Gastrocnemius medialis (tissue), 4 donors: ENCODE data around the gene SLC44A2. TPM values are rescaled to one million over a fixed set of nuclear protein-coding genes. Genes with fewer than 3 reads are reported as not detected.

ENCODE experiments used
- ATAC-seq, 2 donors: fragments of 150-250 bp; one replicate each; pipeline ENCODE4 v1.9.1; 2016
- DNase-seq, 2 donors: peaks; one replicate each; pipeline ENCODE4 v3.0.0-alpha.2; 2019
- H3K27ac ChIP-seq, 4 donors: fragments of 200-600 bp; sonication (generic); 1 replicate in 1 of 4; 2 replicates in 3 of 4; pipeline ENCODE4 v1.5.1; 2016 to 2018; ENCODE audit warnings: mild to moderate bottlenecking in 2 of 4, moderate library complexity in 1 of 4
- H3K27me3 ChIP-seq, 3 donors: fragments of 200-600 bp; sonication (generic) in 2 of 3; 1 replicate in 1 of 3; 2 replicates in 2 of 3; pipeline versions ENCODE4 v1.5.1 to v1.6.0; 2016 to 2019; ENCODE audit warnings: mild to moderate bottlenecking in 1 of 3, moderate library complexity in 1 of 3
- H3K36me3 ChIP-seq, 2 donors: fragments of 200-600 bp; sonication (generic) in 1 of 2; one replicate each; pipeline ENCODE4 v1.5.1; 2017 to 2018
- H3K4me1 ChIP-seq, 2 donors: fragments of 200-600 bp; sonication (generic) in 1 of 2; one replicate each; pipeline ENCODE4 v1.5.1; 2016 to 2017; ENCODE audit warnings: mild to moderate bottlenecking in 2 of 2
- H3K4me3 ChIP-seq, 4 donors: fragments of 200-600 bp; sonication (generic) in 3 of 4; 1 replicate in 1 of 4; 2 replicates in 3 of 4; pipeline ENCODE4 v1.5.1; 2016 to 2019; ENCODE audit warnings: mild to moderate bottlenecking in 2 of 4
- H3K9me3 ChIP-seq, 3 donors: fragments of 200-600 bp; sonication (generic) in 2 of 3; 1 replicate in 1 of 3; 2 replicates in 2 of 3; pipeline ENCODE4 v1.5.1; 2016 to 2019
- POLR2A ChIP-seq, 2 donors: fragments of 450-650 bp; IDR thresholded peaks; one replicate each; pipeline ENCODE4 v1.6.1; 2017; ENCODE audit warnings: antibody characterized with exemption in 2 of 2, mild to moderate bottlenecking in 2 of 2, moderate library complexity in 2 of 2
- in situ Hi-C, 4 donors: fragments of 200-750 bp; cut with MboI; loops; one replicate each; pipeline versions ENCODE4 v1.15.0 to v1.8.0; 2017; ENCODE audit warnings: low sequenced_read_pairs in 4 of 4
- intact Hi-C: fragments of 100-400 bp; cut with DNase I; formaldehyde crosslinking; loops from one replicate; pipeline ENCODE4 v1.15.1; 2023; ENCODE audit warnings: low total_unique reads
- total RNA-seq, 4 donors: library from RNA; depleted of rRNA; stranded (reverse); fragments of >200 nt; gene quantifications; one replicate each; pipeline versions ENCODE4 v1.1.0 to v1.2.3, GENCODE V29; 2016
- TF ChIP-seq, protein P1 (sequence below), 5 experiments: fragments of 450-650 bp in 3 of 5; fragments of 200-600 bp in 2 of 5; sonication (generic) in 2 of 5; IDR thresholded peaks in 4 of 5; conservative IDR thresholded peaks in 1 of 5; 1 replicate in 4 of 5; 2 replicates in 1 of 5; pipeline ENCODE4 v1.5.1; 2016 to 2019; ENCODE audit warnings: antibody characterized with exemption in 5 of 5, mild to moderate bottlenecking in 3 of 5, moderate library complexity in 3 of 5

Gene SLC44A2
- total RNA-seq, 4 donors from 2014 or later: 51.1 to 168 (median 105) TPM

GRCh38 chr19:10593148-10593547, 32.2 kb upstream of the SLC44A2 start:
- Histone ChIP-seq H3K27me3 (peaks cover 0 to 12% (median 11%) of the 10 kb centered on the region in 3 donors), H3K4me1 (peaks cover 4 to 5% of the 10 kb centered on the region in 2 donors), H3K9me3 (no peaks in the 10 kb centered on the region), H3K27ac (no peak overlapping the region), H3K4me3 (no peak overlapping the region), H3K36me3 (no peaks in the 10 kb centered on the region)
- in situ Hi-C loops: no loop called here
- DNase-seq: no peak
- intact Hi-C loops: no loop called here
- TF ChIP-seq, protein P1, sequence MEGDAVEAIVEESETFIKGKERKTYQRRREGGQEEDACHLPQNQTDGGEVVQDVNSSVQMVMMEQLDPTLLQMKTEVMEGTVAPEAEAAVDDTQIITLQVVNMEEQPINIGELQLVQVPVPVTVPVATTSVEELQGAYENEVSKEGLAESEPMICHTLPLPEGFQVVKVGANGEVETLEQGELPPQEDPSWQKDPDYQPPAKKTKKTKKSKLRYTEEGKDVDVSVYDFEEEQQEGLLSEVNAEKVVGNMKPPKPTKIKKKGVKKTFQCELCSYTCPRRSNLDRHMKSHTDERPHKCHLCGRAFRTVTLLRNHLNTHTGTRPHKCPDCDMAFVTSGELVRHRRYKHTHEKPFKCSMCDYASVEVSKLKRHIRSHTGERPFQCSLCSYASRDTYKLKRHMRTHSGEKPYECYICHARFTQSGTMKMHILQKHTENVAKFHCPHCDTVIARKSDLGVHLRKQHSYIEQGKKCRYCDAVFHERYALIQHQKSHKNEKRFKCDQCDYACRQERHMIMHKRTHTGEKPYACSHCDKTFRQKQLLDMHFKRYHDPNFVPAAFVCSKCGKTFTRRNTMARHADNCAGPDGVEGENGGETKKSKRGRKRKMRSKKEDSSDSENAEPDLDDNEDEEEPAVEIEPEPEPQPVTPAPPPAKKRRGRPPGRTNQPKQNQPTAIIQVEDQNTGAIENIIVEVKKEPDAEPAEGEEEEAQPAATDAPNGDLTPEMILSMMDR (IDR thresholded peaks at IDR 0.05 in 4 of 5, conservative IDR thresholded peaks at IDR 0.05 in 1 of 5): no peak
- no peak for TF ChIP-seq POLR2A (IDR thresholded peaks at IDR 0.05)
- ATAC-seq: no peak

DNA sequence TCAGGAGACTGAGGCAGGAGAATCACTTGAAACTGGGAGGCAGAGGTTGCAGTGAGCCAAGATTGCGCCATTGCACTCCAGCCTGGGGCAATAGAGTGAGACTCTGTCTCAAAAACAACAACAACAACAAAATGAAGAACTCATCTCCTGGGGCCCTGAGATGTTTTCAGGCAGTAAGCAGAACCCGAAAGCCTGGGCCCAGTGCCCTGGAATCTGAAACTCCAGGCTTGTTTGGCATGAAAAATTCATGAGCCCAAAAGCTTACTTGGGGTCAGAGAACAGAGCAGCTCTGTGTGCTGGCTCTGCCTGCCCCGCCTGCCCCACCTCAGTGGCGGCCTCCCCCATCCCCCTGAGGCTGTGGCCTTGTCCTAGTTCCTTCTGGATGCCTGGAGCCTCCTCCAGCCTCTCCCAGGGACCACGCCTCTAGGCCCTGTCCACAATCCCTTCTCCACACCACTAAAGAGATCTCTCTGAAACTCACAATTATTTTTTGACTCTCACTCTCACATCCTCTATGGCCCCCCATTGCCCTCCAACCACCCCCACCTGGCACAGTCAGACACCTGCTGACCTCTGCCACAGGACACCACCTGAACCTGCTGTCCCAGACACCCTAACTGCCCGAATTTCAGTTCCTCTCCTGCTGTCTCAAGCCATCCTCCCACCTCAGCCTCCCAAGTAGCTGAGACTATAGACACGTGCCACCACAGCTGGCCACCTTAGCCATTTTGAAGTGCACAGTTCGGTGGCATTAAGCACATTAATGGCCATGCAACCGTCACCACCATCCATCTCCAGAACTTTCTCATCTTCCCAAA, 31.3 kb upstream of the SLC44A2 start:
- intact Hi-C loops: no loop called here

DNA sequence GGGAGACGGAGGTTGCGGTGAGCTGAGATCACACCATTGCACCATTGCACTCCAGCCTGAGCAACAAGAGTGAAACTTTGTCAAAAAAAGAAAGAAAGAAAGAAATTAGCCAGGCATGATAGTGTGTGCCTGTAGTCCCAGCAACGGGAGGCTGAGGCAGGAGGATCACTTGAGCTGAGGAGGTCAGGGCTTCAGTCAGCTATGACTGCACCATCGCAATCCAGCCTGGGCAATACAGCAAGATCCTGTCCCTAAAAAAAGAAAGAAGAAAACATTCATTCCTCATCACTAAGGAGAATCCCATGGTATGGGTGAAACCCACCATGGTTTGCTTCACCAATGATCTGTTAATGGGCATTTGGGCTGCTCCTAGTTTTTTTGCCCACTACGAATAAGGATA, 25.2 kb upstream of the SLC44A2 start:
- no peaks in the 10 kb centered on the region for H3K36me3 ChIP-seq
- no peaks in the 10 kb centered on the region for H3K27me3 ChIP-seq
- intact Hi-C loops (loop anchor here (5.0 kb wide), 1 partner anchor 42 kb away; no protein-coding TSS in a partner anchor), in situ Hi-C loops (no loop called here)
- H3K4me1 ChIP-seq: peaks cover 15 to 18% of the 10 kb centered on the region in 2 donors
- ATAC-seq (no peak), DNase-seq (no peak)
- no peak for TF ChIP-seq POLR2A (IDR thresholded peaks at IDR 0.05)
- TF ChIP-seq, protein P1 (IDR thresholded peaks at IDR 0.05 in 4 of 5, conservative IDR thresholded peaks at IDR 0.05 in 1 of 5): no peak
- no peak overlapping the region for H3K4me3 ChIP-seq
- H3K9me3 ChIP-seq: no peaks in the 10 kb centered on the region
- H3K27ac ChIP-seq: no peak overlapping the region

More for the DNA sequence above, 31.3 kb upstream of the SLC44A2 start:
- no peaks in the 10 kb centered on the region for H3K9me3 ChIP-seq
- DNase-seq (peak; percentile 11 to 77), ATAC-seq (peak; percentile 70 to 78)
- H3K4me3 ChIP-seq: no peak overlapping the region
- in situ Hi-C loops: no loop called here
- peaks cover 0 to 3% (median 3%) of the 10 kb centered on the region in 3 donors for H3K27me3 ChIP-seq
- peaks cover 4 to 5% of the 10 kb centered on the region in 2 donors for H3K4me1 ChIP-seq
- TF ChIP-seq POLR2A (IDR thresholded peaks at IDR 0.05): no peak
- no peaks in the 10 kb centered on the region for H3K36me3 ChIP-seq
- peak overlapping the region in 2 of 4 donors; percentile 2 to 34 for H3K27ac ChIP-seq

DNA sequence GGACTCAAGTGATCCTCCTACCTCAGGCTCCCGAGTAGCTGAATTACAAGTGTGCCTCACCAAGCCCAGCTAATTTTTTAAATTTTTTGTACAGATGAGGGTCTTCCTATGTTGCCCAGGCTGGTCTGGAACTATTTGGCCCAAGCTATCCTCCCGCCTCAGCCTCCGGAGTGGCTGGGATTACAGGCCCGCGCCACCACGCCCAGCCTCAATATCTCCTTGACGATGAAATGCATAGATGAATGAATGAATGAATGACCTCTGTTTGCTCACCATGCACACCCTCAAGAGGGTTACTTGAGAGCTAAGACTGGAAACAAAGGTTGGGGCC, 23.4 kb upstream of the SLC44A2 start:
- Histone ChIP-seq H3K36me3 (no peaks in the 10 kb centered on the region), H3K27me3 (no peaks in the 10 kb centered on the region), H3K27ac (peak overlapping the region in 3 of 4 donors; percentile 33 to 48 (median 34)), H3K9me3 (no peaks in the 10 kb centered on the region), H3K4me1 (peaks cover 15 to 18% of the 10 kb centered on the region in 2 donors), H3K4me3 (peak overlapping the region in 3 of 4 donors; percentile 19 to 98 (median 32))
- DNase-seq (no peak), ATAC-seq (no peak)
- TF ChIP-seq, protein P1 (IDR thresholded peaks at IDR 0.05 in 4 of 5, conservative IDR thresholded peaks at IDR 0.05 in 1 of 5): no peak
- no peak for TF ChIP-seq POLR2A (IDR thresholded peaks at IDR 0.05)
- intact Hi-C loops (loop anchor here (2.0 to 5.0 kb wide), 3 partner anchors 23 to 51 kb away; partner anchors contain the start of gene SLC44A2), in situ Hi-C loops (no loop called here)

- Histone ChIP-seq H3K4me1 (peaks cover 15 to 18% of the 10 kb centered on the region in 2 donors), H3K9me3 (no peaks in the 10 kb centered on the region), H3K36me3 (no peaks in the 10 kb centered on the region), H3K27me3 (no peaks in the 10 kb centered on the region), H3K27ac (peak overlapping the region; percentile 86 to 98 (median 94)), H3K4me3 (peak overlapping the region; percentile 93 to 100 (median 98))
- TF ChIP-seq, protein P1 (IDR thresholded peaks at IDR 0.05 in 4 of 5, conservative IDR thresholded peaks at IDR 0.05 in 1 of 5): no peak
- peak; percentile 60 to 62 for TF ChIP-seq POLR2A (IDR thresholded peaks at IDR 0.05)
- intact Hi-C loops: loop anchor here (2.0 to 5.0 kb wide), 3 partner anchors 22 to 50 kb away; partner anchors contain the start of gene SLC44A2
- in situ Hi-C loops: no loop called here
- DNase-seq (peak; percentile 67 to 83), ATAC-seq (peak; percentile 94 to 95)
Measured at GRCh38 chr19:10602330-10603083, 22.8 kb upstream of the SLC44A2 start.
